Fibroblast of the conjunctiva (primary cell): ENCODE measurements around the gene CLHC1.
"Not testable (repeated sequence)": the region's sequence is repeated elsewhere in the genome, so short reads cannot be mapped to it uniquely, and the experiment has no call there.

Experiments used
- DNase-seq: peaks from one replicate; pipeline ENCODE4 v3.0.0-alpha.2; 2010; ENCODE audit warnings: low read depth

Gene CLHC1

DNA sequence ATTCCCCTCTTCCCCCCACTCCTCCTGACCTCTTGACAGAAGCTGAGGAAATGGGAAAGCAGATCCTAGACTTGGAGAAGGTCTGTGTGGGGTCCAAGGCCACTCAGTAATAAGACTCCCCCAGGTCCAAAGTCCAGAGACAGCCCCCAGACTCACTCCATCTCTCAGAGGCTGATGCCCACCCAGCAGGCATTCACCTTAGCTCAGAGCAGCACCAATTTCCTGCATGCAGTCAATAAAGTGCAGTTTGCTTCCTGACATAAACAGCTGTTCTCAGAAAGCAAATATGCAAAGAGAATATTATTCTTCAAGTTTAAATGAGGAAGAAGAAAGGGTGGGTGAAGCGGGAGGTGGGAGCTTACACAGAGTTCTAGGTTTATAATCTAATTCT lies 97.8 kb downstream of the CLHC1 start:
- no peak for DNase-seq

DNA sequence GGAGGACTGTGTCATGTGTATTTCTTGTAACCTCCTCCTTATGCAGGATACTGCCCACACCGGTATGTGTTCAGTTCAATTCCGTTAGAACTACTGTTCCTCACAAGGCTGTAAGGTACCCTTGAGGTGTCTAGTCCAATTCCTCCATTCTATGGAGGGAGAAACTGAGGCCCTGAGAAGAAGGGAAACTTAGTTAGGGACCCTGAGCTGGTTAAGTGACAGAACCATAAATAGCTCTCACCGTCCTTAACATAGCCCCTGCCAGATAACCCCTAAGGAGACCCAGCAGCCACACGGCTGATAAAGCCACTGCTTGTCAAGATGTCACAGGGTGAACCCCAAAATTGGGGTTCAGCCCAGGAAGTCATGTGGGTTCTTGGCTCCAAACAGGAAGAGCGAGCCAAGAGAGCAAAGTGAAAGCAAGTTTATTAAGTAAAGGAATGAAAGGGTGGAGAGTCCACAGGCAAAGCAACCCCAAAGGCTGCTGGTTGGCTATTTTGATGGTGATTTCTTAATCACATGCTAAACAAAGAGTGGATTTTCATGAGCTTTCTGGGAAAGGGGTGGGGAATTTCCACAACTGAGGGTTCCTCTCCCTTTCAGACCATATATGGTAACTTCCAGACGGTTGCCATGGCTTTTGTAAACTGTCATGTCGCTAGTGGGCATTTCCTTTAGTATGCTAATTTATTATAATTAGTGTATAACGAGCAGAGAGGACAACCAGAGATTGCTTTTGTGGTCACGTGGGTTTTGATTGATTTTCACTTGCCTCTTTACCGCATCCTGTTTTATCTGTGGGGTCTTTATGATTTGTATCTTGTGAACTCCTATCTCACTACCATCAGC lies 98.4 kb downstream of the CLHC1 start:
- peak; percentile 67 for DNase-seq

DNA sequence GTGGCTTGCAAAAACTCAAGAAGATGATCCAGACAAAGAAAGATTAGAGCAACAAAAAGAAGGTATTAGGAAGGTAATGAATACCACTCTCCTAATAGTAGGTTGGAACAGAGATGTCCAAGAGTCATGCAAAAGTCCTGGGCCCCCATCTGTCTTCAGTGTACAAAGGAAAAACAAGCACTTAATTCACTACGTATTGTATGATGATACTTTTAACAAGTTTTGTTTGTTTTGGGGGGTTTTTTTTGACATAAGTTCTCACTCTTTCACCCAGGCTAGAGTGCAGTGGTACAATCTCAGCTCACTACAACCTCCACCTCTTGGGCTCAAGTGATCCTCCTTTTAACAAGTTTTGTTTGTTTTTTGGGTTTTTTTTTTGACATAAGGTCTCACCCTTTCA lies 101.2 kb downstream of the CLHC1 start:
- DNase-seq = no peak

DNA sequence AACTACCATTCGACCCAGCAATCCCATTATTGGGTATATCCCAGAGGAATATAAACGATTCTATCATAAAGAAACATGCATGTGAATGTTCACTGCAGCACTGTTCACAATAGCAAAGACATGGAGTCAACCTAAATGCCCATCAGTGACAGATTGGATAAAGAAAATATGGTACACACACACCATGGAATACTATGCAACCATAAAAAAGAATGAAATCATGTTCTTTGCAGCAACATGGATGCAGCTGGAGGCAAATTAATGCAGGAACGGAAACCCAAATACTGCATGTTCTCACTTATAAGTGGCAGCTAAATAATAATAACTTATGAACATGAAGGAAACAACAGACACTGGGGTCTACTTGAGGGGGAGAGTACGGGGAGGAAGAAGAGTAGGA lies 105.5 kb downstream of the CLHC1 start:
- not testable (repeated sequence) for DNase-seq
